BJ (cell line): ENCODE measurements around the gene CHSY1. TPM values are rescaled to one million over a fixed set of nuclear protein-coding genes. Genes with fewer than 3 reads are reported as not detected.
"Not testable (repeated sequence)": the region's sequence is repeated elsewhere in the genome, so short reads cannot be mapped to it uniquely, and the experiment has no call there.

Source experiments
- CTCF ChIA-PET: fragments of 350-600 bp; formaldehyde crosslinking; extraction: SDS; loops from one replicate; lab custom pipeline; 2021; ENCODE audit warnings: antibody characterized with exemption, inconsistent platforms; lab: Yijun Ruan, JAX
- POLR2A ChIA-PET: fragments of 300-600 bp; sonication (Branson Sonifier 250); formaldehyde crosslinking; extraction: SDS; loops from one replicate; lab custom pipeline; 2021; ENCODE audit warnings: antibody characterized with exemption; lab: Charles Lee
- DNase-seq: peaks from one replicate; pipeline ENCODE4 v3.0.0-alpha.2; 2011; ENCODE audit warnings: low read depth
- H3K27me3 ChIP-seq: 2 replicates; pipeline ENCODE4 v1.6.0; 2011; ENCODE audit warnings: low read length; ENCODE audit not compliant: control insufficient read depth, insufficient read depth
- H3K36me3 ChIP-seq: 2 replicates; pipeline ENCODE4 v1.5.1; 2011; ENCODE audit warnings: low read length; ENCODE audit not compliant: control insufficient read depth, insufficient read depth
- H3K4me3 ChIP-seq: 2 replicates; pipeline ENCODE4 v1.5.1; 2011; ENCODE audit warnings: low read depth, mild to moderate bottlenecking, control low read depth, low read length
- CTCF ChIP-seq: IDR thresholded peaks from 2 replicates; pipeline ENCODE4 v1.5.1; 2011; ENCODE audit warnings: low read depth, mild to moderate bottlenecking, control low read depth, inconsistent platforms, low read length, moderate library complexity; ENCODE audit not compliant: insufficient read depth
- polyA plus RNA-seq: library from polyadenylated mRNA; depleted of rRNA; stranded (reverse); fragments of >200 nt; gene quantifications from 2 replicates; pipeline ENCODE4 v1.2.3, GENCODE V29; 2011

Gene CHSY1
- polyA plus RNA-seq, 1 experiment = 17.7 TPM

GRCh38 chr15:101219441-101219840 lies 32.4 kb downstream of the CHSY1 start:
- DNase-seq = no peak
- H3K36me3 ChIP-seq = peaks cover 2% of the 10 kb centered on the region; the same call in 1 of the 2 replicates

GRCh38 chr15:101217446-101217845 lies 34.4 kb downstream of the CHSY1 start:
- no peak for DNase-seq
- peaks cover 2% of the 10 kb centered on the region; the same call in 1 of the 2 replicates for H3K36me3 ChIP-seq
- no peak overlapping the region for H3K4me3 ChIP-seq
- ChIA-PET POLR2A (no interaction called here), CTCF (no interaction called here)
- TF ChIP-seq CTCF = no peak
- no peaks in the 10 kb centered on the region for H3K27me3 ChIP-seq

More at GRCh38 chr15:101219441-101219840, 32.4 kb downstream of the CHSY1 start:
- ChIA-PET POLR2A (no interaction called here), CTCF (interaction anchor here (1.0 kb wide), 1 partner anchor 21 kb away, joined by 3 read pairs; no protein-coding TSS in a partner anchor)
- H3K27me3 ChIP-seq = no peaks in the 10 kb centered on the region
- H3K4me3 ChIP-seq = no peak overlapping the region
- no peak for TF ChIP-seq CTCF

GRCh38 chr15:101216100-101216499 lies 35.7 kb downstream of the CHSY1 start:
- TF ChIP-seq CTCF = no peak
- DNase-seq = no peak
- Histone ChIP-seq H3K4me3 (no peak overlapping the region), H3K27me3 (no peaks in the 10 kb centered on the region), H3K36me3 (peaks cover 2% of the 10 kb centered on the region; the same call in 1 of the 2 replicates)
- CTCF ChIA-PET = interaction anchor here (0.5 kb wide), 1 partner anchor 41 kb away, joined by 3 read pairs; no protein-coding TSS in a partner anchor
- POLR2A ChIA-PET = no interaction called here

- no peak overlapping the region for H3K4me3 ChIP-seq
- no peak for DNase-seq
- H3K36me3 ChIP-seq = peaks cover 2% of the 10 kb centered on the region; the same call in 1 of the 2 replicates
- TF ChIP-seq CTCF = no peak
- CTCF ChIA-PET = interaction anchor here (0.5 kb wide), 1 partner anchor 42 kb away, joined by 3 read pairs; no protein-coding TSS in a partner anchor
- POLR2A ChIA-PET = no interaction called here
- no peaks in the 10 kb centered on the region for H3K27me3 ChIP-seq
These were observed 36.2 kb downstream of the CHSY1 start for GRCh38 chr15:101215681-101216080.

- H3K27me3 ChIP-seq, H3K4me3 ChIP-seq, DNase-seq, POLR2A ChIA-PET, H3K36me3 ChIP-seq, CTCF ChIA-PET: not testable (repeated sequence)
These were observed 37.3 kb downstream of the CHSY1 start for GRCh38 chr15:101214435-101215097.

GRCh38 chr15:101213570-101213969 lies 38.3 kb downstream of the CHSY1 start:
- H3K36me3 ChIP-seq = no peaks in the 10 kb centered on the region
- ChIA-PET POLR2A (no interaction called here), CTCF (no interaction called here)
- no peak overlapping the region for H3K4me3 ChIP-seq
- H3K27me3 ChIP-seq = no peaks in the 10 kb centered on the region
- no peak for DNase-seq
- TF ChIP-seq CTCF = no peak
